Right lobe of liver (tissue), 6 donors: ENCODE measurements around the gene INHBC. TPM values are rescaled to one million over a fixed set of nuclear protein-coding genes. Genes with fewer than 3 reads are reported as not detected.
"Not testable (repeated sequence)": the region's sequence is repeated elsewhere in the genome, so short reads cannot be mapped to it uniquely, and the experiment has no call there.

ENCODE experiments used
- ATAC-seq, 4 donors: fragments of 200-7000 bp; cut with Tn5 transposase; one replicate each; pipeline ENCODE4 v1.9.1; 2020; ENCODE audit warnings: mild to moderate bottlenecking in 4 of 4, moderate library complexity in 4 of 4
- DNase-seq, 3 donors: peaks; one replicate each; pipeline ENCODE4 v3.0.0-alpha.2; 2020
- H3K27ac ChIP-seq, 3 donors: fragments of 200-600 bp; one replicate each; pipeline ENCODE4 v1.8.0; 2022
- H3K27me3 ChIP-seq, 2 donors: fragments of 200-600 bp; one replicate each; pipeline ENCODE4 v1.8.0; 2022
- H3K36me3 ChIP-seq, 4 donors: fragments of 200-600 bp; sonication (generic) in 1 of 4; one replicate each; pipeline versions ENCODE4 v1.5.1 to v1.8.0; 2017 to 2022; ENCODE audit warnings: control low read depth in 1 of 4
- H3K4me1 ChIP-seq, 4 donors: fragments of 200-600 bp; sonication (generic) in 1 of 4; one replicate each; pipeline versions ENCODE4 v1.5.1 to v1.8.0; 2017 to 2022; ENCODE audit warnings: control low read depth in 1 of 4
- H3K4me3 ChIP-seq, 3 donors: fragments of 200-600 bp; one replicate each; pipeline ENCODE4 v1.8.0; 2022
- H3K9me3 ChIP-seq, 4 donors: fragments of 200-600 bp; sonication (generic) in 1 of 4; one replicate each; pipeline versions ENCODE4 v1.5.1 to v1.8.0; 2017 to 2022; ENCODE audit warnings: control low read depth in 1 of 4
- POLR2A ChIP-seq: fragments of 450-650 bp; IDR thresholded peaks from one replicate; pipeline ENCODE4 v1.6.1; 2017; ENCODE audit warnings: antibody characterized with exemption, mild to moderate bottlenecking
- WGBS: methylation state at CpG from one replicate; pipeline ENCODE4 v1.1.6; 2018; ENCODE audit warnings: low coverage, low lambda C conversion rate; ENCODE audit not compliant: insufficient coverage; ENCODE audit errors: missing lambda C conversion rate; 5-methylcytosine and 5-hydroxymethylcytosine counted together
- intact Hi-C, 2 donors: fragments of 100-400 bp; cut with DNase I; formaldehyde crosslinking; loops; one replicate each; pipeline versions ENCODE4 v1.11.2 to v1.14.1; 2022
- total RNA-seq, 6 experiments: library from RNA; depleted of rRNA in 2 of 6; stranded (reverse); fragments of >200 nt in 2 of 6; fragmentation: NEBNext Ultra II Directional in 3 of 6; extraction: Animal tissue kit (Norgen Biotek cat#: 25700) in 3 of 6; gene quantifications; one replicate each; pipeline versions ENCODE4 v1.1.0 to v1.2.4, GENCODE V29; 2016 to 2023
- TF ChIP-seq, protein P1 (sequence below), 4 donors: fragments of 200-600 bp in 3 of 4; fragments of 450-650 bp in 1 of 4; IDR thresholded peaks; one replicate each; pipeline versions ENCODE4 v1.5.1 to v1.8.0; 2016 to 2022; ENCODE audit warnings: antibody characterized with exemption in 4 of 4, mild to moderate bottlenecking in 2 of 4
- donor health status: DM: no; HTN: yes; CAD: no.
- donor health status: DM: no; HTN: no; CAD: no.
- donor health status: DM: no; HTN: no; CAD: no.
- donor health status: DM: no; HTN: yes; CAD: no.
- donor health status: DM: no; HTN: yes; CAD: no.

Gene INHBC
- total RNA-seq, 6 experiments from 2014 or later: 14.7 to 123 (median 63.6) TPM

DNA sequence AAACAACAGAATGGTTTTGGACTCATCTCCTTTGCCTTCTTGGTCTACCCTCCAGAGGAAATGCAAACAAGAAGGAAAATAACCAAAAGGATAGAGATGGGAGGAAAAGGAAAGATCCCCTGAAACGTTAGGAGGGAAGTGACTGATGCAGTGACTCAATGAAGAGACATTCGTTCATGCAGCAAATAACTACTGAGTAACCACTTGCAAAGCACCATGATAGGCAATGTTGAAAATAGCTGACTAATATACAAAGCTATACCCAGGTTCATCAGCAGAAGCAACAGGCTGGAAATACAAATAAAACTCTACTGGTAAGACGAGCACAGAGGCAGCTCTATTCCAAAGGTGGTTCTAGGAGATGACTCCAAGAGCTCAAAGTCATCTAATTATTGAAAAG lies 45.6 kb upstream of the INHBC start:
- Histone ChIP-seq H3K4me1 (peaks cover 0 to 5% (median 0%) of the 10 kb centered on the region in 4 donors), H3K9me3 (no peaks in the 10 kb centered on the region), H3K4me3 (no peak overlapping the region), H3K36me3 (peaks cover 0 to 10% (median 2%) of the 10 kb centered on the region in 4 donors), H3K27ac (no peak overlapping the region), H3K27me3 (no peaks in the 10 kb centered on the region)
- no peak for TF ChIP-seq POLR2A
- TF ChIP-seq, protein P1, sequence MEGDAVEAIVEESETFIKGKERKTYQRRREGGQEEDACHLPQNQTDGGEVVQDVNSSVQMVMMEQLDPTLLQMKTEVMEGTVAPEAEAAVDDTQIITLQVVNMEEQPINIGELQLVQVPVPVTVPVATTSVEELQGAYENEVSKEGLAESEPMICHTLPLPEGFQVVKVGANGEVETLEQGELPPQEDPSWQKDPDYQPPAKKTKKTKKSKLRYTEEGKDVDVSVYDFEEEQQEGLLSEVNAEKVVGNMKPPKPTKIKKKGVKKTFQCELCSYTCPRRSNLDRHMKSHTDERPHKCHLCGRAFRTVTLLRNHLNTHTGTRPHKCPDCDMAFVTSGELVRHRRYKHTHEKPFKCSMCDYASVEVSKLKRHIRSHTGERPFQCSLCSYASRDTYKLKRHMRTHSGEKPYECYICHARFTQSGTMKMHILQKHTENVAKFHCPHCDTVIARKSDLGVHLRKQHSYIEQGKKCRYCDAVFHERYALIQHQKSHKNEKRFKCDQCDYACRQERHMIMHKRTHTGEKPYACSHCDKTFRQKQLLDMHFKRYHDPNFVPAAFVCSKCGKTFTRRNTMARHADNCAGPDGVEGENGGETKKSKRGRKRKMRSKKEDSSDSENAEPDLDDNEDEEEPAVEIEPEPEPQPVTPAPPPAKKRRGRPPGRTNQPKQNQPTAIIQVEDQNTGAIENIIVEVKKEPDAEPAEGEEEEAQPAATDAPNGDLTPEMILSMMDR (IDR thresholded peaks at IDR 0.05): no peak
- intact Hi-C loops: no loop called here
- WGBS: 53% methylated on average over 3 of the region's 3 CpGs
- ATAC-seq (no peak), DNase-seq (no peak)

DNA sequence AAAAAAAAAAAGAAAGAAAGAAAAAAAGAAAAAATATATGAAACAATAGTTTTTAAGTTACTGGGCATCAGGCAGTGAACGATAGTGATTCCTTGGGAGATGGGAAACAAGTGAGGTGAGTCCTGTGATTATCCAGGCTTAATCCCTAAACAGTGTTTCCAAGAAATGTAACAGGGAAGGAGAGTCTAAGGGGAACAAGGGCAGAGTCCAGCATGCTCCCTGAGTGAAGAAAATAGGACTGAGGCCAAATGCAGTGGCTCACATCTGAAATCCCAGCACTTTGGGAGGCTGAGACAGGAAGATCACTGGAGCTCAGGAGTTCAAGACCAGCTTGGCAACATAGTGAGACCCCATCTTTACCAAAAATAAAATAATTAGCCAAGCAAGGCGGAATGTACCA lies 44.4 kb upstream of the INHBC start:
- intact Hi-C loops: no loop called here
- peaks cover 0 to 5% (median 0%) of the 10 kb centered on the region in 4 donors for H3K4me1 ChIP-seq
- H3K27ac ChIP-seq: no peak overlapping the region
- WGBS: 90% methylated on average over 2 of the region's 2 CpGs
- H3K27me3 ChIP-seq: no peaks in the 10 kb centered on the region
- no peaks in the 10 kb centered on the region for H3K9me3 ChIP-seq
- TF ChIP-seq POLR2A: no peak
- TF ChIP-seq, protein P1 (IDR thresholded peaks at IDR 0.05): no peak
- H3K36me3 ChIP-seq: peaks cover 0 to 17% (median 7%) of the 10 kb centered on the region in 4 donors
- no peak for DNase-seq
- peak; percentile 31 to 45 (median 37) for ATAC-seq
- H3K4me3 ChIP-seq: no peak overlapping the region

DNA sequence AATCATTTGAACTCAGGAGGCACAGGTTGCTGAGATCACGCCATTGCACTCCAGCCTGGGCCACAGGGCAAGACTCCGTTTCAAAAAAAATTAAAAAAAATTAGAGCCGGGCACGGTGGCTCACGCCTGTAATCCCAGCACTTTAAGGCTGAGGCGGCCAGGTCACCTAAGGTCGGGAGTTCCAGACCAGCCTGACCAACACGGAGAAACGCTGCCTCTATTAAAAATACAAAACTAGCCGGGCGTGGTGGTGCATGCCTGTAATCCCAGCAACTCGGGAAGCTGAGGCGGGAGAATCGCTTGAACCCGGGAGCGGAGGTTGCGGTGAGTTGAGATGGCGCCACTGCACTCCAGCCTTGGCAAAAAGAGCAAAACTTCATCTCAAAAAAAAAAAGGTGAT lies 39.5 kb upstream of the INHBC start:
- no peak for TF ChIP-seq POLR2A
- TF ChIP-seq, protein P1 (IDR thresholded peaks at IDR 0.05): no peak
- ATAC-seq (no peak), DNase-seq (no peak)
- Histone ChIP-seq H3K27me3 (no peaks in the 10 kb centered on the region), H3K27ac (no peak overlapping the region), H3K36me3 (peaks cover 0 to 22% (median 11%) of the 10 kb centered on the region in 4 donors), H3K4me1 (peaks cover 0 to 5% (median 0%) of the 10 kb centered on the region in 4 donors), H3K9me3 (no peaks in the 10 kb centered on the region), H3K4me3 (no peak overlapping the region)
- 100% methylated on average over 5 of the region's 18 CpGs for WGBS
- intact Hi-C loops: no loop called here

DNA sequence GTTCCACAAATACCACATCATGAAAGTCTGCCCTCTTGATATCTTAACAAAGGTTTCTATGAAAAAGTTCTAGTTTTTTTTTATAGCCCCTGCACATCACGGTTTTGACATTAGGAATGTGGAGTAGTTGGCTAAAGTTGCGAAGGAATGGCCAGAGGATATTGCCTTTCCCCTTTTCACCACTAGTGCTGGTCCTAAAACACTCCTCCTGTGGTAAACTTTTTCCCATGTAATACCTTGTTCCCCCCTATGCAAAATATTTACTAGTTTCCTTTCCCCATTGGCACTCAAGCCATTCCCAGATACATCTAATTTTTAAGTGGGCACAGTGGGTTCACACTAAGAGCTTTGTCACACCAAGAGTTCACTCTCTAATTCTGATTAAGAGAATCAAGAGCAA lies 37.1 kb upstream of the INHBC start:
- 87% methylated on average over 2 of the region's 2 CpGs for WGBS

DNA sequence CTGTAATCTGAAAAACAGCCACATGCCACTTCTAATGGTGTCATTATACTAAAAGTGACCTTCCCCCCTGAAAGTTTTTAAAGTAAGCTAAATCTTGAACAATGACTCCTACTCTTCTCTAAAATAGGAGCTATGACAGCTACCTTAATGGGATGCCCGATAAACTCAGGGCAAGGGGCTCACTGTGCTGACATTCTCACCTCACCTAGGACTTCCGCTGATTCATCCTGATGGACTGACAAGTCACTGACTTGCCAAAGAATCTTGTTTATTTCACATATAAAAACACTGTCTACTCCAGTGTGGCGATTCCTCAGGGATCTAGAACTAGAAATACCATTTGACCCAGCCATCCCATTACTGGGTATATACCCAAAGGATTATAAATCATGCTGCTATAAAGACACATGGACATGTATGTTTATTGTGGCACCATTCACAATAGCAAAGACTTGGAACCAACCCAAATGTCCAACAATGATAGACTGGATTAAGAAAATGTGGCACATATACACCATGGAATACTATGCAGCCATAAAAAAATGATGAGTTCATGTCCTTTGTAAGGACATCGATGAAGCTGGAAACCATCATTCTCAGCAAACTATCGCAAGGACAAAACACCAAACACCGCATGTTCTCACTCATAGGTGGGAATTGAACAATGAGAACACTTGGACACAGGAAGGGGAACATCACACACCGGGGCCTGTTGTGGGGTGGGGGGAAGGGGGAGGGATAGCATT lies 34.7 kb upstream of the INHBC start:
- ATAC-seq, H3K9me3 ChIP-seq, H3K4me3 ChIP-seq, H3K36me3 ChIP-seq, H3K4me1 ChIP-seq, DNase-seq, H3K27ac ChIP-seq, H3K27me3 ChIP-seq, intact Hi-C loops: not testable (repeated sequence)
- WGBS: 91% methylated on average over 7 of the region's 7 CpGs

More for the DNA sequence above, 37.1 kb upstream of the INHBC start:
- no peak overlapping the region for H3K27ac ChIP-seq
- H3K4me1 ChIP-seq: no peaks in the 10 kb centered on the region
- no peak overlapping the region for H3K4me3 ChIP-seq
- ATAC-seq (no peak), DNase-seq (no peak)
- TF ChIP-seq, protein P1 (IDR thresholded peaks at IDR 0.05): no peak
- no peak for TF ChIP-seq POLR2A
- intact Hi-C loops: no loop called here
- no peaks in the 10 kb centered on the region for H3K9me3 ChIP-seq
- H3K36me3 ChIP-seq: peaks cover 0 to 22% (median 11%) of the 10 kb centered on the region in 4 donors
- no peaks in the 10 kb centered on the region for H3K27me3 ChIP-seq
